ENCODE measurements around the gene SCRG1.

SCRG1 gene

GRCh38 chr4:173432430-173432829 is 33.5 kb upstream of the SCRG1 start:
- ATAC-seq = no peak
- TF ChIP-seq SNAI2 (CRISPR knock-in tag; IDR thresholded peaks at IDR 0.05) (no peak), RARB (CRISPR knock-in tag; IDR thresholded peaks at IDR 0.05) (no peak), ARNTL (CRISPR knock-in tag; IDR thresholded peaks at IDR 0.05; ENCODE audit: borderline replicate concordance, low read depth) (no peak), OSR1 (CRISPR knock-in tag; IDR thresholded peaks at IDR 0.05) (no peak), BACH2 (CRISPR knock-in tag; IDR thresholded peaks at IDR 0.05; ENCODE audit: borderline replicate concordance) (no peak), ZFP3 (CRISPR knock-in tag; IDR thresholded peaks at IDR 0.05) (no peak), ZNF565 (CRISPR knock-in tag; conservative IDR thresholded peaks at IDR 0.05; ENCODE audit: low read depth) (no peak), CREB5 (CRISPR knock-in tag; IDR thresholded peaks at IDR 0.05; ENCODE audit: low read depth) (no peak), ZFP30 (CRISPR knock-in tag; IDR thresholded peaks at IDR 0.05) (no peak), ISL1 (CRISPR knock-in tag; IDR thresholded peaks at IDR 0.05) (no peak), ZC3H10 (CRISPR knock-in tag; IDR thresholded peaks at IDR 0.05) (no peak), GLIS3 (CRISPR knock-in tag; IDR thresholded peaks at IDR 0.05) (no peak), ZNF70 (CRISPR knock-in tag; IDR thresholded peaks at IDR 0.05) (no peak), TCF4 (CRISPR knock-in tag; IDR thresholded peaks at IDR 0.05; ENCODE audit: borderline replicate concordance) (no peak), ESRRG (CRISPR knock-in tag; IDR thresholded peaks at IDR 0.05) (no peak), TOX (CRISPR knock-in tag; IDR thresholded peaks at IDR 0.05; ENCODE audit: borderline replicate concordance) (no peak)
- TF ChIP-seq, protein P1, sequence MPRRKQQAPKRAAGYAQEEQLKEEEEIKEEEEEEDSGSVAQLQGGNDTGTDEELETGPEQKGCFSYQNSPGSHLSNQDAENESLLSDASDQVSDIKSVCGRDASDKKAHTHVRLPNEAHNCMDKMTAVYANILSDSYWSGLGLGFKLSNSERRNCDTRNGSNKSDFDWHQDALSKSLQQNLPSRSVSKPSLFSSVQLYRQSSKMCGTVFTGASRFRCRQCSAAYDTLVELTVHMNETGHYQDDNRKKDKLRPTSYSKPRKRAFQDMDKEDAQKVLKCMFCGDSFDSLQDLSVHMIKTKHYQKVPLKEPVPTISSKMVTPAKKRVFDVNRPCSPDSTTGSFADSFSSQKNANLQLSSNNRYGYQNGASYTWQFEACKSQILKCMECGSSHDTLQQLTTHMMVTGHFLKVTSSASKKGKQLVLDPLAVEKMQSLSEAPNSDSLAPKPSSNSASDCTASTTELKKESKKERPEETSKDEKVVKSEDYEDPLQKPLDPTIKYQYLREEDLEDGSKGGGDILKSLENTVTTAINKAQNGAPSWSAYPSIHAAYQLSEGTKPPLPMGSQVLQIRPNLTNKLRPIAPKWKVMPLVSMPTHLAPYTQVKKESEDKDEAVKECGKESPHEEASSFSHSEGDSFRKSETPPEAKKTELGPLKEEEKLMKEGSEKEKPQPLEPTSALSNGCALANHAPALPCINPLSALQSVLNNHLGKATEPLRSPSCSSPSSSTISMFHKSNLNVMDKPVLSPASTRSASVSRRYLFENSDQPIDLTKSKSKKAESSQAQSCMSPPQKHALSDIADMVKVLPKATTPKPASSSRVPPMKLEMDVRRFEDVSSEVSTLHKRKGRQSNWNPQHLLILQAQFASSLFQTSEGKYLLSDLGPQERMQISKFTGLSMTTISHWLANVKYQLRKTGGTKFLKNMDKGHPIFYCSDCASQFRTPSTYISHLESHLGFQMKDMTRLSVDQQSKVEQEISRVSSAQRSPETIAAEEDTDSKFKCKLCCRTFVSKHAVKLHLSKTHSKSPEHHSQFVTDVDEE (CRISPR knock-in tag; IDR thresholded peaks at IDR 0.05) = no peak

GRCh38 chr4:173426064-173426463 is 27.1 kb upstream of the SCRG1 start:
- ATAC-seq = no peak
- TF ChIP-seq TOX (CRISPR knock-in tag; IDR thresholded peaks at IDR 0.05; ENCODE audit: borderline replicate concordance) (no peak), ZNF8 (CRISPR knock-in tag; IDR thresholded peaks at IDR 0.05) (no peak), GLIS3 (CRISPR knock-in tag; IDR thresholded peaks at IDR 0.05) (no peak), PPARA (CRISPR knock-in tag; IDR thresholded peaks at IDR 0.05; ENCODE audit: borderline replicate concordance) (no peak), SNAI2 (CRISPR knock-in tag; IDR thresholded peaks at IDR 0.05) (no peak), ISL1 (CRISPR knock-in tag; IDR thresholded peaks at IDR 0.05) (no peak), CSDC2 (CRISPR knock-in tag; IDR thresholded peaks at IDR 0.05) (no peak), ARNTL (CRISPR knock-in tag; IDR thresholded peaks at IDR 0.05; ENCODE audit: borderline replicate concordance, low read depth) (no peak), ZFP3 (CRISPR knock-in tag; IDR thresholded peaks at IDR 0.05) (no peak), ZNF565 (CRISPR knock-in tag; conservative IDR thresholded peaks at IDR 0.05; ENCODE audit: low read depth) (no peak), CREB5 (CRISPR knock-in tag; IDR thresholded peaks at IDR 0.05; ENCODE audit: low read depth) (no peak), ZNF70 (CRISPR knock-in tag; IDR thresholded peaks at IDR 0.05) (no peak), ZFP30 (CRISPR knock-in tag; IDR thresholded peaks at IDR 0.05) (no peak), RARB (CRISPR knock-in tag; IDR thresholded peaks at IDR 0.05) (no peak), ZC3H10 (CRISPR knock-in tag; IDR thresholded peaks at IDR 0.05) (no peak), TCF4 (CRISPR knock-in tag; IDR thresholded peaks at IDR 0.05; ENCODE audit: borderline replicate concordance) (no peak)
- TF ChIP-seq, protein P2, sequence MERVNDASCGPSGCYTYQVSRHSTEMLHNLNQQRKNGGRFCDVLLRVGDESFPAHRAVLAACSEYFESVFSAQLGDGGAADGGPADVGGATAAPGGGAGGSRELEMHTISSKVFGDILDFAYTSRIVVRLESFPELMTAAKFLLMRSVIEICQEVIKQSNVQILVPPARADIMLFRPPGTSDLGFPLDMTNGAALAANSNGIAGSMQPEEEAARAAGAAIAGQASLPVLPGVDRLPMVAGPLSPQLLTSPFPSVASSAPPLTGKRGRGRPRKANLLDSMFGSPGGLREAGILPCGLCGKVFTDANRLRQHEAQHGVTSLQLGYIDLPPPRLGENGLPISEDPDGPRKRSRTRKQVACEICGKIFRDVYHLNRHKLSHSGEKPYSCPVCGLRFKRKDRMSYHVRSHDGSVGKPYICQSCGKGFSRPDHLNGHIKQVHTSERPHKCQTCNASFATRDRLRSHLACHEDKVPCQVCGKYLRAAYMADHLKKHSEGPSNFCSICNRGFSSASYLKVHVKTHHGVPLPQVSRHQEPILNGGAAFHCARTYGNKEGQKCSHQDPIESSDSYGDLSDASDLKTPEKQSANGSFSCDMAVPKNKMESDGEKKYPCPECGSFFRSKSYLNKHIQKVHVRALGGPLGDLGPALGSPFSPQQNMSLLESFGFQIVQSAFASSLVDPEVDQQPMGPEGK (CRISPR knock-in tag; IDR thresholded peaks at IDR 0.05; ENCODE audit: borderline replicate concordance) = no peak
- TF ChIP-seq, protein P1 (CRISPR knock-in tag; IDR thresholded peaks at IDR 0.05) = no peak
- TF ChIP-seq, protein P3, sequence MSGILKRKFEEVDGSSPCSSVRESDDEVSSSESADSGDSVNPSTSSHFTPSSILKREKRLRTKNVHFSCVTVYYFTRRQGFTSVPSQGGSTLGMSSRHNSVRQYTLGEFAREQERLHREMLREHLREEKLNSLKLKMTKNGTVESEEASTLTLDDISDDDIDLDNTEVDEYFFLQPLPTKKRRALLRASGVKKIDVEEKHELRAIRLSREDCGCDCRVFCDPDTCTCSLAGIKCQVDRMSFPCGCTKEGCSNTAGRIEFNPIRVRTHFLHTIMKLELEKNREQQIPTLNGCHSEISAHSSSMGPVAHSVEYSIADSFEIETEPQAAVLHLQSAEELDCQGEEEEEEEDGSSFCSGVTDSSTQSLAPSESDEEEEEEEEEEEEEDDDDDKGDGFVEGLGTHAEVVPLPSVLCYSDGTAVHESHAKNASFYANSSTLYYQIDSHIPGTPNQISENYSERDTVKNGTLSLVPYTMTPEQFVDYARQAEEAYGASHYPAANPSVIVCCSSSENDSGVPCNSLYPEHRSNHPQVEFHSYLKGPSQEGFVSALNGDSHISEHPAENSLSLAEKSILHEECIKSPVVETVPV (CRISPR knock-in tag; IDR thresholded peaks at IDR 0.05) = no peak
- TF ChIP-seq, protein P4, sequence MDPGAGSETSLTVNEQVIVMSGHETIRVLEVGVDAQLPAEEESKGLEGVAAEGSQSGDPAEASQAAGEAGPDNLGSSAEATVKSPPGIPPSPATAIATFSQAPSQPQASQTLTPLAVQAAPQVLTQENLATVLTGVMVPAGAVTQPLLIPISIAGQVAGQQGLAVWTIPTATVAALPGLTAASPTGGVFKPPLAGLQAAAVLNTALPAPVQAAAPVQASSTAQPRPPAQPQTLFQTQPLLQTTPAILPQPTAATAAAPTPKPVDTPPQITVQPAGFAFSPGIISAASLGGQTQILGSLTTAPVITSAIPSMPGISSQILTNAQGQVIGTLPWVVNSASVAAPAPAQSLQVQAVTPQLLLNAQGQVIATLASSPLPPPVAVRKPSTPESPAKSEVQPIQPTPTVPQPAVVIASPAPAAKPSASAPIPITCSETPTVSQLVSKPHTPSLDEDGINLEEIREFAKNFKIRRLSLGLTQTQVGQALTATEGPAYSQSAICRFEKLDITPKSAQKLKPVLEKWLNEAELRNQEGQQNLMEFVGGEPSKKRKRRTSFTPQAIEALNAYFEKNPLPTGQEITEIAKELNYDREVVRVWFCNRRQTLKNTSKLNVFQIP (CRISPR knock-in tag; IDR thresholded peaks at IDR 0.05; ENCODE audit: borderline replicate concordance, low read depth) = no peak

All from SK-N-SH treated with all-trans-retinoic acid at 6 μM for 48 hours (cell line).